Raji (cell line): Measurements from ENCODE around the gene LRRC46.

Experiments
- POLR2A ChIP-seq: IDR thresholded peaks from 2 replicates; pipeline ENCODE4 v1.6.1; 2011; ENCODE audit warnings: low read depth, low read length, control low read depth; ENCODE audit not compliant: insufficient read depth

The LRRC46 gene

DNA sequence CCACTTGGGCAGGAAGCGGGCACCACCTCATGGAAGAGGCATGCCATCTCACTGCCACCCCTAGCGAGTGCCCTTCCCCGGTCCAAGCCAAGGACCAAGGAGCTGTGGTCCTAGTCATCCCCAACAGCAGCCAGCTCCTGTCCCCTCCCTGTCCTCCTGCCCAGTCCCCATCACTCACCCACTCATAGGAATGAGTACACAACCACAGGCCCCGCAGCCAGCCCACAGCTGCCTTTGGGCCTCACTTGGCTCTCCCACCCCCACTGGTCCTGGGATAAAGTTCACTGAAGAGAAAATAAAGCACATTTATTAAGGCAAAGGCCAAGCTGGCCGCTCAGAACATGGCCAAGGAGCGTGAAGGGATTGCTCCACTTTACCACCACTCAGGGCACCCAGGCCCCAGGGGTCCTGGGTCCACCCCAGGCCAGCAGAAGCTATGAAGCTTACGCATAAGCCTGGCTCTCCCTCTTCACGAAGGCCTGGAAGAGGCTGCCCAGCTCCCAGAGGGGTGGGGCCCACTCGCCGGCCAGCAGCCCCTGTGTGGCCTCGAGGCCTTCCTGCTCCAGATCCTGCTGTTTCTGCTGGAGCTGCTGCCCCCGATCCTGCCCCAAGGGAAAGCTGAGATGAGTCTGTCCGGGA is 6.0 kb downstream of the LRRC46 start:
- no peak for TF ChIP-seq POLR2A

DNA sequence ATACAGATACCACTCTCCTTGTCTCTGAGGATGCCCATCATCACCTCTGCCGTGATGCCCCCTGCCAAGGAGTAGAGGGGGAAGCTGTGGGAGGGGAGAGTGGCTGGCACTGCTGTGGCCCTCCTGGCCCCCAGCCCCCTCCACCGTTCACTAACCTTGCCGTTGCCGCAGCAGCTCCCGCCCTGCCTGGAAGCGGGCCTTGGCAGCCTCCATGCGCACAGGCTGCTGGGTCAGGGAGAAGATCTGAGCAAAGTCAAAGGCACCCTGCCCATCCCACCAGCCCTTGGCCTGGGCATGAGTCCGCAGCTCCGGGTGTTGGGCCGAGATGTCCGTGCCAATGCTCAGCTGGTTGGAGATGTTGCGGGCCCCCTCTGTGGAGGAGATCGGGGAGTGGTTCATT is 7.2 kb downstream of the LRRC46 start:
- no peak for TF ChIP-seq POLR2A

DNA sequence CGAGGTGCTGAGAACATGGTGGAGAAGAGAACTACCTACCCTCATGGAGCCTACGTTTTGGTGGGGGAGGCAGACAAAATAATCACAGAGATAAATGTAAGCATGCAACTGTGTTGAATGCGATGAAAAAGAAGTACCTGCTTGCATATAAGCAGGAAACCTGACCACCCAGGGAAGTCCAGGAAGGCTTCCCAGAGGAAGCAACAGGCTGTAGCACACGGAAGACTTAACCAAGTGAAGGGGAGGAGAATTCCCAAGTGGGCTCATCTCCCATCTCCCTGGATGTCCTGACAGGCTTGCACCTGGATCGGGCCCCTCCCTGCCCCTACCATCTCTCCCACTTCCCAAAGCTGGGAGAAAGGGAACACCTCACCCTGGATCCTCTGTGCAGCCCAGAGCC is 7.6 kb downstream of the LRRC46 start:
- TF ChIP-seq POLR2A = no peak

DNA sequence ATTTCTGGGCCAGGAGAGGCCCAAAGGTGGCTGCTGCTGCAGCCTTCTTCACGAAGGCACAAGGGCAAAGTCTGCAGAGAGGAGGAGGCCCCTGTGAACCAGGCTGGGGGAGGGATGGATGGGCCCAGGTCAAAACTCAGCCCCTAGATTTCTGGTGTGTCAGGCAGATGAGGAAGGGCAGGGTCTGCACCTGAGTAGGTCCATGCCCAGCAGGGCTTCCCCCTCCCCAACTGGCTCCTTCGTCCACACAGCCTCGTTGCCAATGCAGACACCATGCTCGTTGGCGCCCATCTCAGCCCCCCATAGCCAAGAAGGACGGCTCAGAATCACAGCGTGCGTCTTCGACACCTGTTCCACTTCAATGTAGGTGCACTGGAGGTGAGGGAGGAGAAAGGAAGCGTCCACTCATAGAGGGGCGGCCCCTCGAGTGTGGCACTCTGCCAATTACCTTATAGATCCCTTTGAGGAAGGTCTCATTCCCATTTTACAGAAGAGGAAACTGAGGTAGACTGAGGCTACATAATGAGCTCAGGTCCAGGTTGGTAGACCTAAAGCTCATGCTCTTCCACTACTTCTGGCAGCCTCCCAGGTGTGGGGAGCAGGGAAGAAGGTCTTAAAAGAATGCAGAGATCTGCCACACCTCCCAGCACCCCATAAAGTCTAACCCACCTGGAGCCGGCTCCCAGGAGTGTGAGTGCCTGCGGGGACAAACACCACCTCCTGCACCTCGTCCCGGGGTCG is 8.7 kb downstream of the LRRC46 start:
- TF ChIP-seq POLR2A = no peak

DNA sequence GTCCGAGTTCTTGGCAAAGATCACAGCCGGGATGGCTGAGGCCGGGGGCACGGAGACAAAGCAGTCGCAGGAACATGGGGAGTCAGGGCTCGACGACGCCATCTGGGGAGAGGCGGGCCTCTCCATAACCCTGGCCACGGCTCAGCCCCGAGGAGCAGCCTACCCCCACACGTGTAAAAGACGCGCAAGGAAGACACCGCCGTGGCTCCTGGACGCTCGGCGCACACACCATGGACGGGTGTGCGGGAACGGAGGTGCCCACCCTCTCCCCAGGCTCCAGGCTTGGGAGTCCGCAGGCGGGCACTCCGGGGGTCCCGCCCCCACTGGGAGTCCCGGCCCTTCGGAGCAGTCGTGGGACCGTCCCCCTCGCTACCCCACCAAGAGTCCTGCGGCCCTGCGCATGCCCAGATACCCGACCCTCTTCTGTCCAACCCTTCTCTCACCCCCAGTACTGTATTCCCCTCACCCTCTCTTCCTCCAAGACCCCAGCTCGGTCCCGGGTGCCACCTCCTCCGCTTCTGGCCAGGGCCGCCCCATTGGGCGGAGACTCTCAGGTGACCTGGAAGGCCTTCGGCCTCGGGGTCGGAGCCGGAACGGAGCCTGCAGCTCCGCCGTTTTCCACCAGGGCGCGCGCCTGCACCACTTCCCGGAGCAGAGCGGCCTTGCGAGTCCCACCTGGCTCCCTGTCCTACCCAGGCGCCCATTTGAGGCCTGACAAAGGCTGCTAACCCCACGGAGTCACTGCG is 9.4 kb downstream of the LRRC46 start, which contains the start of gene SCRN2:
Gene SCRN2 (minus strand): TSS at position 532 of the 746 bp plus-strand sequence. CDS start 430 bp downstream, at position 102.
- TF ChIP-seq POLR2A = peak; percentile 57; the same call in 1 of the 2 replicates

DNA sequence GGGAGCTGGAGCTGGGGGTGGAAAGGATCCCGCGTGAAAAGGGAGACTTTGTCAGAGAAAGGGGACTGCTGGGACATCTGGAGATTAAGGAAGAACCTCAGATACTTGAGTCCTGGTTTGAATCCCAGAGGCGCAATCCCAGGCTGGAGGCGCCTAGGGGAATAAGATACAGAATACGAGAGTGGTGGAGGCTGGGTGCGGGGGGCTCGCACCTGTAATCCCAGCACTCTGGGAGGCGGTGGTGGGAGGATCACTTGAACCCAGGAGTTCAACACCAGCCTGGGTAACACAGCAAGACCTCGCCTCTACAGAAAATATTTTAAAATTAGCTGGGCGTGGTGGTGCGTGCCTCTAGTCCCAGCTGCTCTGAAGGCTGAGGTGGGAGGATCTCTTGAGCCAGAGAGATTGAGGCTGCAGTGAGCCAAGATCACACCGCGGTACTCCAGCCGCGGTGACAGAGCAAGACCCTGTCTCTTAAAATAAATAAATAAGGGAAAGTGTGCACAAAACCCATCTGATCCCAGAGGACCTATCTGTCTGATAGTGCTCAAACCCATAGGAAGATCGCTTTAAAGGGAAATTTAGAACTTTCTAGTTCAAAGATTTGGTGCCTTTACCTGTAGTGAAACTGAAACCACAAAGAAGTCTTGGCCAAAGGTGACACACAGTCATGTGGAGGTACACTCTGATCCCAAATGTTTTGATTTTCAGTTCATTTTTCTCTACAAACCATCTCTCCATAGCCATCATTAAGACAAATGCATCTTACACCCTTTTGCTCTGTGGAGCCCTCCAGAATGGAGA is 10.2 kb downstream of the LRRC46 start:
- no peak for TF ChIP-seq POLR2A

DNA sequence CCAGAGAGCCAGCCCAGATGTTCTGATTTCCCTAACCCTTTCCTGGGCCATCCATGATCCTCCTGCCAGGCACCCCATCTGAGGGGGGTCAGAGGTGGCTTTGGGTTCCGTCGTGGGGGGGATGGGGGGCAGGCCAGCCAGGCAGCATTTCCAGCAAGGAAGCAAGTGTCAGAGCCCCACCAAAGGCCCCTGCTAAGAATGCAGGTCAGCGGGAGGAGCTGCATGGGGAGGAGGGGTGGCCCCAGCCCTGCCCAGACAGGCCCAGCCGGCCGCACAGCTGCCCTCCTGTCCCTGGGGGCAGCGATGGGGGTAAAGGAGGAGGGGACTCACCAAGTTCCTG is 11.9 kb downstream of the LRRC46 start:
- TF ChIP-seq POLR2A = no peak

DNA sequence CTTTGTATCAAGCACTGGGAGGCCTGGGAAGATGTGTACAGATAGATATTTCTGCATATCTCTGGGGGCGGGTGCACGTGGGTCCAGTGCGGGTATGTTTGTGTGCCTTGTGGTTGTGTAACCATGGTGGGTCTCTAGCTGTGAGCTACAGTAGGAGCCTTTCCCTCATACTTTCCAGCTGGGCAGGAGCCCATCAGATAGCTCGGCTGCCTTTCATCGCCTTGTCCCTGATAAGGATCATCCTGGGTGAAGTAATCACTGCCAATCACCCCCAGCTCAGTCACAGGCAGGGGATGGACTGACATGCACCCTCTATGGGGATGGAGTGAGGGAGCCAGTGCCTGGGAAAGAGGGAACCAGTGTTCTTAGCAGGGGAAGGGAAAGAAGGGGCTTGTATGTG is 12.8 kb downstream of the LRRC46 start:
- no peak for TF ChIP-seq POLR2A

DNA sequence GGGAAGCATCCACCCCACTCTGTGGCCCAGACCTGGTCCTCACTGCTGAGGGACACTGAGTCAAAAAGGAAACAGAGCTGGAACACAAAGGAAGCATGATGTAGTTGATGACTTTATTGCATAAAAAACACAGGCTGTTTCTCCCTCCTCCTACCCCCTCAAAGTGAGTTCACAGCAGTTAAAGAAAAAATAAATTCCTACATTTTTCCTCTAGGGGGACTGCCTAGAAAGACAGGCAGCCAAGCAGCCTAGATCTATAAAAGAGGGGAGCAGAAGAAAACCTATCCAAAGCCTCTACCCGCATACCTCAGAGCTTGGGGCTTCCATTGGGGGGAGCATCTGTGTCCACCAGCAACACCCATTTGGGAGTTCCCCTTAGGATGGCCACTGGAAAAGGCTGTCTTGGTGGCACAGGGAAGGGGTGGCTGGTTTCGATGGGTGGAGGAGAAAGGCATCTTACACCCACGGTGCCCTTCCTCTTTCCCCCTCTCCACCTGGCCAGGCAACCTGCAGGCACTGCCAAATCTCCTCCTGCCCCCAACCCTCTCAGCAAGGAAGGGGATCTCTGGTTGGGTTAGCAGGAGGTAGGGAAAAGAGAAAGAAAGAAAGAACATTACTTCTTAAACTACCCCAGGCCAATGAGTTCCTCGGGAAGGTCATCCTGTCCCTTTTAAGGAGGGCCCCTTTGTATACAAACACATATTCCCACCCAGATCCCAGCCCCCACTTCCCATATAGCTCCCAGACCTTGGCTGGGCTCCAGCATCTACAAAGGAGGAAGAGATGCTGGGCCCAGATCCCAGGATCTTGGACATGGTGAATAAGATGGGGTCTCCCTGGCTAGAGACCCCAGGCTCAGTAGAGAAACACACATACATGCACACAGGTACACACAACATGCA is 13.6 kb downstream of the LRRC46 start:
- TF ChIP-seq POLR2A = no peak

DNA sequence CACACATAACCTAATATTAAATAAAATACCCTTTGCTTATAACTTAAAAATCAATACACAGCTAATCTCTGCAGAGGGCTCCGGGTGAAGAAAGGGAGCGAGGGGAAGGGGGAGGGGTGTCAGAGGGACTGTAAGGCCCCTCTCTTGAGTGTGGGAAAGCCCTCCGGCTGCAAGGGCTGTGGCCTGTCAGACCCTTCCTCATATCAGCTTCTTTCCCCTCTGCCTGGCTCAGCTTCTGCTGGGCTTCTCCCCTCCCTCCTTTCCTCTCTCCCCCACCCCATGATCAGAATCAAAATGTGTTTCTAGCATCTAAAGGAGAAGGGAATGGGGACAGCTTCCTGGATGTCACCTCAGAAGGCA is 14.2 kb downstream of the LRRC46 start:
- no peak for TF ChIP-seq POLR2A

DNA sequence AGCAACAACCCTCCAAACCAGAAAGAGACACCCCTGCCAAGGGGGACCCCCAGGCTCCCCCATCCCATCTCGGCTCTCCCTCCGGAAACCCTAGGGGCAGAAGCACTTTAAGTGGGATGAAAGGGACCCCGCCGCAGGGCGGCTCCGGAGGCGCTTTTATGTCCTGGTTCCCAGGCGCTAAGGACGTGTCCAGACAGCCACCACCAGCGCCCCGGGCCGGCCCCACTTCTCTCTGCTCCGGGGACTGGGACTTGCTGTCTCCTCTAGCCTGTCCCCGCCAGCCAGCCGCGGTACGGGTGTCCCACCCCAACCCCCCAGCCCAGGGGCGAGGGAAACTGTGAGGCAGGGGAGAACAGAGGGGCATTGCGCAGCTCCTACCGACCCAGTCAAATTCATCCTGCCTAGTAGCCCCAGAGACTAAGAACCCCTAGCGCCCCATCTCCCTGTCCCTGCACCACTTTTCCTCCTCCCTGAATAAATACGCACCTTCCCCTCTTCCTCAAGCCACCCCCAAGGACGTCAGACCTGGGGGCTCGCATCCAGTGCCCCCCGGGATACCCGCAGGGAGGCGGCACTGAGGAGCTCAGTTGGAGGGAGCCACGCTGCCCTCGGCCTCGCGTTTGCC is 15.4 kb downstream of the LRRC46 start:
- TF ChIP-seq POLR2A = no peak

DNA sequence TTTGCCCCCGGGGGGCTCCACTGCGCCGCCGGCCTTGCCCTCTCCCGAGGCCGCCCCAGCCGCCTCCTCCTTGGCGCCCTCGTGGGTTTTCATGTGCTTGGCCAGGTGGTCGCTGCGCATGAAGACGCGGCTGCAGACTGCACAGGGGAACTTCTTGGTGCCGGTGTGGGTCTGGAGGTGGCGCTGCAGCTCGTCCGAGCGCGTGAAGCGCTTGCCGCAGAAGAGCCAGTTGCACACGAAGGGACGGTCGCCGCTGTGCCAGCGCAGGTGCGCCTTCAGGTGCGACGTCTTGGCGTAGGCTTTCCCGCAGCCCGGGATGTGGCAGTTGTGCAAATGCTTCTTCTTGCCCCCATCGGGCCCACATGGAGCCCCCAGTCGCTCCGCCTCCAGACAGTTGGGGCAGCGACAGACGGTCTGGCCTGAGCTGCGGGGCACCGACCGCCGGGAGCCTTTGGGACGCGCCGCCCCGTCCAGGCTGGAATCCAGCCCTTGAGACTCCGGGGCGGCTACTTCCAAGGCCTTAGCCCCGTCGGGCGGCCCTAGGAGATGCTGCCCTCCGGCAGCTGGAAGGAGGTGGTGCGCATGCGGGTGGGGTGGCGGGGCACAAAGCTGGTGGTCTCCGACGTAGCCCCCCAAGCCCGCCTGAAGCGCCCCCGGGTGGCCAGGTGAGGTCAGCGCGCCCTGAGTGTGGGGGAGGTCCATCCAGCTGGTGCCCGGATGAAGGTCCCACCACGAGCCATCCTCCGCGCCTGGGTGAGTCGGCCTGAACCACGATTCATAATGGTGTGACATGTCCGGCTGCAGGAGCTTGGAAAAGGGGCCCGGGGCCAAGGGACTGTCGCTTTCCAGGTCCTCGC is 16.1 kb downstream of the LRRC46 start:
- TF ChIP-seq POLR2A = no peak

DNA sequence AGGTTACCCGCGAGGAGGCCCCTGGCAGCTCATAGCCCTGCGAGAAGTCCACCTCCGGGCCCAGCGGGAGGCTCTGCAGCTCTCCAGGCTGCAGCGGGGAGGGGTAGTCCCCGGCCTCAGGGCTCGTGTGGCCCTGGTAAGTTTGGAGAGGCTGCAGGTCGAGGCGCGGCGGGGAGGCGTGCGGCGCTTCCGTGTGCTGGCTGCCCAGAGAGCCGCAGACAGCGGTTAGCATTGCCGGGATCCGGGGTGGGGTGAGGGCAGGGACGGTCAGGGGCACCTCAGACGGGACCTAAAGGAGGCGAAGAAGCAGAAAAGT is 16.7 kb downstream of the LRRC46 start:
- TF ChIP-seq POLR2A = no peak
